OCI-LY7 (cell line): ENCODE results near the gene SHCBP1. TPM values are rescaled to one million over a fixed set of nuclear protein-coding genes. Genes with fewer than 3 reads are reported as not detected.
"Not testable (repeated sequence)": the region's sequence is repeated elsewhere in the genome, so short reads cannot be mapped to it uniquely, and the experiment has no call there.

Experiments
- BruUV-seq: library from RNA; stranded (reverse); fragments of 400-500 nt; replicated peaks from 2 replicates; lab custom pipeline; 2021; lab: Mats Ljungman, UMichigan
- CTCF ChIA-PET: fragments of 300-600 bp; sonication (Branson Sonifier 250); formaldehyde crosslinking; loops from one replicate; lab custom pipeline; 2022; ENCODE audit warnings: antibody characterized with exemption; ENCODE audit not compliant: unreplicated experiment; lab: Charles Lee
- POLR2A ChIA-PET: fragments of 300-600 bp; sonication (Branson Sonifier 250); formaldehyde crosslinking; loops from one replicate; lab custom pipeline; 2022; ENCODE audit warnings: antibody characterized with exemption; lab: Charles Lee
- DNase-seq: peaks from one replicate; pipeline ENCODE4 v3.0.0-alpha.2; 2015; ENCODE audit warnings: low spot score
- H2AFZ ChIP-seq: fragments of 200-600 bp; sonication (generic), shearing (Covaris generic); 2 replicates; pipeline ENCODE4 v1.6.1; 2014; ENCODE audit warnings: mild to moderate bottlenecking, antibody characterized with exemption, low read length, moderate library complexity
- H3K27ac ChIP-seq: fragments of 200-600 bp; sonication (generic); 2 replicates; pipeline ENCODE4 v1.5.1; 2014; ENCODE audit warnings: mixed run types, low read depth, mild to moderate bottlenecking, moderate library complexity, low read length, inconsistent platforms; ENCODE audit not compliant: poor library complexity, severe bottlenecking
- H3K36me3 ChIP-seq: fragments of 200-600 bp; sonication (generic); 2 replicates; pipeline ENCODE4 v1.6.1; 2014; ENCODE audit warnings: mild to moderate bottlenecking, antibody characterized with exemption, low read length, moderate library complexity, mixed read lengths; ENCODE audit not compliant: insufficient read depth
- H3K4me1 ChIP-seq: fragments of 200-600 bp; sonication (generic); 2 replicates; pipeline ENCODE4 v1.5.1; 2014; ENCODE audit warnings: mild to moderate bottlenecking, low read length; ENCODE audit not compliant: insufficient read depth, poor library complexity, severe bottlenecking
- H3K4me2 ChIP-seq: fragments of 200-600 bp; sonication (generic); 2 replicates; pipeline ENCODE4 v1.6.1; 2014; ENCODE audit warnings: mild to moderate bottlenecking, low read length
- H3K4me3 ChIP-seq: fragments of 200-600 bp; sonication (generic); 2 replicates; pipeline ENCODE4 v1.5.1; 2014; ENCODE audit warnings: mild to moderate bottlenecking, low read depth, low read length; ENCODE audit not compliant: poor library complexity, severe bottlenecking
- H3K79me2 ChIP-seq: fragments of 200-600 bp; sonication (generic); 2 replicates; pipeline ENCODE4 v1.6.1; 2016; ENCODE audit warnings: low read depth, mild to moderate bottlenecking, low read length, moderate library complexity, mixed read lengths; ENCODE audit not compliant: insufficient read depth
- H3K9me2 ChIP-seq: fragments of 200-600 bp; sonication (generic); 2 replicates; pipeline ENCODE4 v1.6.1; 2016; ENCODE audit warnings: mild to moderate bottlenecking, low read length, mixed read lengths; ENCODE audit not compliant: insufficient read depth
- H3K9me3 ChIP-seq: fragments of 200-600 bp; sonication (generic); 2 replicates; pipeline ENCODE4 v1.6.1; 2014; ENCODE audit warnings: mild to moderate bottlenecking, mixed run types, low read length, mixed read lengths
- H4K20me1 ChIP-seq: fragments of 200-600 bp; sonication (generic); 2 replicates; pipeline ENCODE4 v1.6.1; 2014; ENCODE audit warnings: mild to moderate bottlenecking, antibody characterized with exemption, low read length, moderate library complexity, mixed read lengths; ENCODE audit not compliant: insufficient read depth
- EZH2phosphoT487 ChIP-seq: fragments of 200-600 bp; sonication (generic); IDR thresholded peaks from 2 replicates; pipeline ENCODE4 v1.6.1; 2018; ENCODE audit warnings: low read depth, borderline replicate concordance, mild to moderate bottlenecking, mixed run types, antibody characterized with exemption, low read length, moderate library complexity, mixed read lengths
- intact Hi-C: fragments of 100-400 bp; cut with micrococcal nuclease; formaldehyde crosslinking; loops from one replicate; pipeline ENCODE4 v1.10.0; 2022; ENCODE audit not compliant: unreplicated experiment
- total RNA-seq, 2 experiments: library from RNA; depleted of rRNA in 1 of 2; stranded (reverse); fragments of >200 nt in 1 of 2; shearing (Covaris generic) in 1 of 2; gene quantifications; 2 replicates each; pipeline ENCODE4 v1.2.3, GENCODE V29; 2014 to 2022
- TF ChIP-seq, protein P1 (sequence below): fragments of 200-600 bp; sonication (generic); conservative IDR thresholded peaks from 2 replicates; pipeline ENCODE4 v1.5.1; 2014; ENCODE audit warnings: mild to moderate bottlenecking, antibody characterized with exemption, low read length, moderate library complexity, mixed read lengths

Gene SHCBP1
- total RNA-seq, 2 experiments from 2014 or later = 32.6 to 49.5 TPM

DNA sequence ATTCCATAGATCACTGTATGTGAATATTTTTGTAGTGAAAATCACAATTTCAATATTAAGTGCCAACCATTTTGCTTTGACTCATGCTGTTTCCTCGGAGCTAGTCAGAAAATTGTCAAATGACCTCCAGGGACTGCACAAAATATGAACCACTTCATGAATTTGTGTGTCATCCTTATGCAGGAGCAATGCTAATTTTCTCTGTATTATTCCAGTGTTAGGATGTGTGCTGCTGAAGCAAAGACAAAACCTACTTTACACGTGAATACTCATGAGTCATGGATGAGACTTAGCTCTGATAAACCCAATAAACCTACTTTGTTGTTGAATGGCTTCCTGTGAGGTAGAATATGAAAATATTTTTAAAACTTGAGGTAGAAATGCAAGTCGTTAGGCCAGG lies 65.2 kb downstream of the SHCBP1 start:
- POLR2A ChIA-PET = interaction anchor here (0.8 kb wide), 1 partner anchor 52 kb away, joined by 6 read pairs; no protein-coding TSS in a partner anchor
- no peaks in the 10 kb centered on the region for H3K79me2 ChIP-seq
- no peaks in the 10 kb centered on the region for H3K9me2 ChIP-seq
- H2AFZ ChIP-seq = no peak overlapping the region
- CTCF ChIA-PET = no interaction called here
- TF ChIP-seq, protein P1, sequence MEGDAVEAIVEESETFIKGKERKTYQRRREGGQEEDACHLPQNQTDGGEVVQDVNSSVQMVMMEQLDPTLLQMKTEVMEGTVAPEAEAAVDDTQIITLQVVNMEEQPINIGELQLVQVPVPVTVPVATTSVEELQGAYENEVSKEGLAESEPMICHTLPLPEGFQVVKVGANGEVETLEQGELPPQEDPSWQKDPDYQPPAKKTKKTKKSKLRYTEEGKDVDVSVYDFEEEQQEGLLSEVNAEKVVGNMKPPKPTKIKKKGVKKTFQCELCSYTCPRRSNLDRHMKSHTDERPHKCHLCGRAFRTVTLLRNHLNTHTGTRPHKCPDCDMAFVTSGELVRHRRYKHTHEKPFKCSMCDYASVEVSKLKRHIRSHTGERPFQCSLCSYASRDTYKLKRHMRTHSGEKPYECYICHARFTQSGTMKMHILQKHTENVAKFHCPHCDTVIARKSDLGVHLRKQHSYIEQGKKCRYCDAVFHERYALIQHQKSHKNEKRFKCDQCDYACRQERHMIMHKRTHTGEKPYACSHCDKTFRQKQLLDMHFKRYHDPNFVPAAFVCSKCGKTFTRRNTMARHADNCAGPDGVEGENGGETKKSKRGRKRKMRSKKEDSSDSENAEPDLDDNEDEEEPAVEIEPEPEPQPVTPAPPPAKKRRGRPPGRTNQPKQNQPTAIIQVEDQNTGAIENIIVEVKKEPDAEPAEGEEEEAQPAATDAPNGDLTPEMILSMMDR = no peak
- TF ChIP-seq EZH2phosphoT487 = no peak
- no peak overlapping the region for H3K27ac ChIP-seq
- DNase-seq = no peak
- no TSS peak for BruUV-seq
- no peaks in the 10 kb centered on the region for H3K36me3 ChIP-seq
- H4K20me1 ChIP-seq = no peaks in the 10 kb centered on the region
- H3K9me3 ChIP-seq = no peaks in the 10 kb centered on the region
- H3K4me1 ChIP-seq = no peaks in the 10 kb centered on the region
- intact Hi-C loops = loop anchor here (2.0 kb wide), 1 partner anchor 51 kb away; no protein-coding TSS in a partner anchor
- H3K4me2 ChIP-seq = no peak overlapping the region
- H3K4me3 ChIP-seq = no peak overlapping the region

DNA sequence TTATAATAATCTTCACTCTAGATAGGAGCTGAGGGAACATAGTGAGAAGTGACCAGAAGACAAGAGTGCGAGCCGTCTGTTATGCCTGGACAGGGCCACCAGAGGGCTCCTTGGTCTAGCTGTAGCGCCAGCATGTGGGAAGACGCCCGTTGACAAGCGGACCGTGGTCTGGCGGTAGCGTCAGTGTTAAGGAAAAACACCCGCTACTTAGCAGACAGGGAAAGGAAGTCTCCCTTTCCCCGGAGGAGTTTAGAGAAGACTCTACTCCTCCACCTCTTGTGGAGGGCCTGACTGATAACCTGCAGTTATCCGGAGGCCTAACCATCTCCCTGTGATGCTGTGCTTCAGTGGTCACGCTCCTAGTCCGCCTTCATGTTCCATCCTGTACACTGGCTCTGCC lies 66.7 kb downstream of the SHCBP1 start:
- H3K4me3 ChIP-seq, H3K27ac ChIP-seq, H2AFZ ChIP-seq, H3K9me3 ChIP-seq, POLR2A ChIA-PET, H3K4me1 ChIP-seq, H4K20me1 ChIP-seq, H3K79me2 ChIP-seq, H3K36me3 ChIP-seq, BruUV-seq, CTCF ChIA-PET, H3K9me2 ChIP-seq, H3K4me2 ChIP-seq: not testable (repeated sequence)
- intact Hi-C loops = loop anchor here (2.0 kb wide), 1 partner anchor 52 kb away; no protein-coding TSS in a partner anchor
- TF ChIP-seq, protein P1 = peak; percentile 69
- DNase-seq = peak; percentile 18

DNA sequence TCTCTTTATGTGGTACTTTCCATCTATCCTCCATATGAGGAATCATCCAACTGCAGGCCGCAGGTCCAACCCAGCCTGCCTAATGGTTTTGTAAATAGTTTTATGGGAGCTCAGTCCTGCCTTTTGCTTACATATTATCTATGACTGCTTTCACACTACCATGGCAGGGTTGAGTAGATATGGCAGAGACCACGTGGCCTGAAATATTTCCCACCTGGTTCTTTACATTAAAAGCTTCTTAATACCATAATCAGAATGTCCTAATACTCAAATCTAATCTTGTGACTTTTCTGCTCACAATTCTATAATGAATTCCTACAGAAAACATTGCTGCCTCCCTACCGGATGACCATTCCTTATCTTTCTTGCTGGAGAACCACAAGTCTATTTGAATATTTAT lies 71.7 kb downstream of the SHCBP1 start:
- Histone ChIP-seq H2AFZ (no peak overlapping the region), H3K27ac (no peak overlapping the region), H3K4me2 (no peak overlapping the region), H3K36me3 (no peaks in the 10 kb centered on the region), H4K20me1 (no peaks in the 10 kb centered on the region), H3K4me3 (no peak overlapping the region), H3K4me1 (no peaks in the 10 kb centered on the region), H3K79me2 (no peaks in the 10 kb centered on the region), H3K9me3 (no peaks in the 10 kb centered on the region), H3K9me2 (no peaks in the 10 kb centered on the region)
- TF ChIP-seq, protein P1 = no peak
- no peak for TF ChIP-seq EZH2phosphoT487
- DNase-seq = no peak
- BruUV-seq = no TSS peak
- ChIA-PET CTCF (no interaction called here), POLR2A (interaction anchor here (0.7 to 0.9 kb wide), 2 partner anchors 16 to 79 kb away, joined by 3 read pairs; no protein-coding TSS in a partner anchor)
- intact Hi-C loops = no loop called here
